Hepatocyte (in vitro differentiated cells): ENCODE results near the gene PIGQ. TPM values are rescaled to one million over a fixed set of nuclear protein-coding genes. Genes with fewer than 3 reads are reported as not detected.

Source experiments
- DNase-seq: peaks from one replicate; pipeline ENCODE4 v3.0.0-alpha.2; 2016; ENCODE audit warnings: low spot score
- H2AFZ ChIP-seq: fragments of 200-600 bp; sonication (generic); 2 replicates; pipeline ENCODE4 v1.6.0; 2016; ENCODE audit warnings: antibody characterized with exemption, mild to moderate bottlenecking
- H3K27ac ChIP-seq: fragments of 200-600 bp; sonication (generic); 2 replicates; pipeline ENCODE4 v1.5.1; 2016; ENCODE audit warnings: mild to moderate bottlenecking
- H3K27me3 ChIP-seq: fragments of 200-600 bp; sonication (generic); 2 replicates; pipeline ENCODE4 v1.6.1; 2016
- H3K36me3 ChIP-seq: fragments of 200-600 bp; sonication (generic); replicated peaks from 2 replicates; pipeline ENCODE4 v1.5.1; 2016; ENCODE audit warnings: low read depth; ENCODE audit not compliant: insufficient read depth
- H3K4me1 ChIP-seq: fragments of 200-600 bp; sonication (generic); 2 replicates; pipeline ENCODE4 v1.5.1; 2016; ENCODE audit warnings: mild to moderate bottlenecking, moderate library complexity; ENCODE audit not compliant: insufficient read depth
- H3K4me2 ChIP-seq: fragments of 200-600 bp; sonication (generic); 2 replicates; pipeline ENCODE4 v1.6.0; 2016
- H3K4me3 ChIP-seq: fragments of 200-600 bp; sonication (generic); 2 replicates; pipeline ENCODE4 v1.5.1; 2016; ENCODE audit warnings: mild to moderate bottlenecking
- H3K79me2 ChIP-seq: fragments of 200-600 bp; sonication (generic); 2 replicates; pipeline ENCODE4 v1.6.0; 2017; ENCODE audit warnings: mild to moderate bottlenecking
- H3K9me2 ChIP-seq: fragments of 200-600 bp; sonication (generic); replicated peaks from 2 replicates; pipeline ENCODE4 v1.6.0; 2017; ENCODE audit warnings: mild to moderate bottlenecking; ENCODE audit not compliant: insufficient read depth
- H3K9me3 ChIP-seq: fragments of 200-600 bp; sonication (generic); 2 replicates; pipeline ENCODE4 v1.5.1; 2016; ENCODE audit warnings: low read depth, mild to moderate bottlenecking
- H4K20me1 ChIP-seq: fragments of 200-600 bp; sonication (generic); 2 replicates; pipeline ENCODE4 v1.6.0; 2016; ENCODE audit warnings: mild to moderate bottlenecking; ENCODE audit not compliant: insufficient read depth, poor library complexity, severe bottlenecking
- CTCF ChIP-seq: fragments of 200-600 bp; sonication (generic); IDR thresholded peaks from 2 replicates; pipeline ENCODE4 v1.5.1; 2016; ENCODE audit warnings: antibody characterized with exemption, mild to moderate bottlenecking; ENCODE audit not compliant: poor library complexity
- EZH2 ChIP-seq: fragments of 200-600 bp; sonication (generic); IDR thresholded peaks from 2 replicates; pipeline ENCODE4 v1.6.1; 2016; ENCODE audit warnings: antibody characterized with exemption, mild to moderate bottlenecking, borderline replicate concordance
- EZH2phosphoT487 ChIP-seq: fragments of 200-600 bp; sonication (generic); IDR thresholded peaks from one replicate; pipeline ENCODE4 v1.6.1; 2018; ENCODE audit warnings: antibody characterized with exemption, mild to moderate bottlenecking, low read depth, moderate library complexity; ENCODE audit not compliant: unreplicated experiment, severe bottlenecking
- WGBS: methylation state at CpG from one replicate; pipeline ENCODE4 v1.1.6; 2016; ENCODE audit warnings: low lambda C conversion rate; ENCODE audit errors: missing lambda C conversion rate; 5-methylcytosine and 5-hydroxymethylcytosine counted together
- polyA plus RNA-seq: library from polyadenylated mRNA; unstranded; fragments of >200 nt; fragmentation: Nextera tagmentation; extraction: Ambion mirVana; gene quantifications from 2 replicates; pipeline ENCODE4 v1.2.1, GENCODE V29; 2016
- total RNA-seq: library from RNA; depleted of rRNA; stranded (reverse); fragments of >200 nt; gene quantifications from 2 replicates; pipeline ENCODE4 v1.2.3, GENCODE V29; 2014

PIGQ gene
- total RNA-seq (26.7 and 30.0 TPM in 2 replicates), polyA plus RNA-seq (58.6 and 64.6 TPM in 2 replicates)

GRCh38 chr16:569445-570254 is at the start of gene PIGQ:
TSS of gene PIGQ (plus strand) at chr16:569968. CDS start at chr16:574075, 4,107 bp downstream.
- DNase-seq, result peak; percentile 83
- H3K27ac ChIP-seq, result peak within 1 kb of the TSS; percentile 87
- no peaks in the 10 kb centered on the region for H3K27me3 ChIP-seq
- WGBS, result 6% methylated on average over 20 of the region's 87 CpGs
- no peaks in the 10 kb centered on the region for H3K9me3 ChIP-seq
- no peaks in the 10 kb centered on the region for H4K20me1 ChIP-seq
- H3K4me3 ChIP-seq, result peak within 1 kb of the TSS; percentile 91
- H2AFZ ChIP-seq, result peak within 1 kb of the TSS; percentile 68
- no peaks in the 10 kb centered on the region for H3K9me2 ChIP-seq
- peak within 1 kb of the TSS; percentile 95 for H3K4me2 ChIP-seq
- TF ChIP-seq EZH2phosphoT487 (no peak), CTCF (no peak), EZH2 (no peak)
- H3K36me3 ChIP-seq, result no peaks in the 10 kb centered on the region
- H3K79me2 ChIP-seq, result peaks cover 13% of the 10 kb centered on the region
- peaks cover 38% of the 10 kb centered on the region for H3K4me1 ChIP-seq

GRCh38 chr16:520847-521246 is 48.9 kb upstream of the PIGQ start:
- Histone ChIP-seq H3K4me2 (no peak overlapping the region), H3K27me3 (no peaks in the 10 kb centered on the region), H3K4me3 (no peak overlapping the region), H3K4me1 (peaks cover 13% of the 10 kb centered on the region), H3K36me3 (no peaks in the 10 kb centered on the region), H2AFZ (no peak overlapping the region), H3K9me3 (no peaks in the 10 kb centered on the region), H3K27ac (no peak overlapping the region), H3K79me2 (peaks cover 5% of the 10 kb centered on the region), H4K20me1 (no peaks in the 10 kb centered on the region), H3K9me2 (no peaks in the 10 kb centered on the region)
- no peak for DNase-seq
- TF ChIP-seq EZH2phosphoT487, result no peak
- TF ChIP-seq EZH2, result no peak
- no peak for TF ChIP-seq CTCF
- 99% methylated on average over 13 of the region's 13 CpGs for WGBS

- H3K4me1 ChIP-seq, result peaks cover 20% of the 10 kb centered on the region
- 88% methylated on average over 30 of the region's 34 CpGs for WGBS
- DNase-seq, result no peak
Measured at GRCh38 chr16:521381-522210, 48.2 kb upstream of the PIGQ start.

More at GRCh38 chr16:521381-522210, 48.2 kb upstream of the PIGQ start:
- Histone ChIP-seq H3K4me3 (no peak overlapping the region), H3K27me3 (no peaks in the 10 kb centered on the region), H3K9me2 (no peaks in the 10 kb centered on the region), H2AFZ (no peak overlapping the region), H4K20me1 (no peaks in the 10 kb centered on the region), H3K36me3 (no peaks in the 10 kb centered on the region), H3K79me2 (peaks cover 13% of the 10 kb centered on the region), H3K27ac (no peak overlapping the region), H3K9me3 (no peaks in the 10 kb centered on the region), H3K4me2 (no peak overlapping the region)
- TF ChIP-seq EZH2phosphoT487, result no peak
- TF ChIP-seq CTCF, result peak; percentile 27
- no peak for TF ChIP-seq EZH2
